HG03025 (cell line): ENCODE measurements around the gene WNT16.
"Not testable (repeated sequence)": the region's sequence is repeated elsewhere in the genome, so short reads cannot be mapped to it uniquely, and the experiment has no call there.

Experiments used
- ATAC-seq: cut with Tn5 transposase; IDR thresholded peaks from one replicate; pipeline ENCODE4 v1.9.1; 2021; ENCODE audit warnings: mild to moderate bottlenecking, moderate library complexity; ENCODE audit not compliant: unreplicated experiment, low FRiP score

WNT16 gene

GRCh38 chr7:121304102-121304658, 24.6 kb upstream of the WNT16 start:
- ATAC-seq: no peak

- ATAC-seq: no peak
These were observed 23.7 kb upstream of the WNT16 start for GRCh38 chr7:121305109-121305508.

DNA sequence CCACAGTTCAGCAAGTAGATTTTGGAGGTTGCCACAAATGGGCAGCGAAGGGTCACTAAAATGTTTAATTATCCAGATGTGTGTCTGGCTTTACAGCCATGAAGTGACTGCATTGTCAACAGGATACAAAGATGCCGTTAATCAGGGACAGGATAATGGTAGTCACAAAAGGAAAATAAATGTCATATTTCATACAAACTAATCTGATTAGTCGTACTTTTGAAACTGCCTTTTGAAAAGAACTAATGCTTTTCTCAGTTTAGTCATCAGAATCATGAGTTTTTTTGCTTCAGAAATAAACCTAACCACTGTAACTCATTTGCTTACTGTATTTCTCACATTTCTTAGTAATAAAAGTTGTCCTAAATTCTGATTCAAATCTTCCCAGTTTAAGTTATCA, 22.2 kb upstream of the WNT16 start:
- ATAC-seq: no peak

DNA sequence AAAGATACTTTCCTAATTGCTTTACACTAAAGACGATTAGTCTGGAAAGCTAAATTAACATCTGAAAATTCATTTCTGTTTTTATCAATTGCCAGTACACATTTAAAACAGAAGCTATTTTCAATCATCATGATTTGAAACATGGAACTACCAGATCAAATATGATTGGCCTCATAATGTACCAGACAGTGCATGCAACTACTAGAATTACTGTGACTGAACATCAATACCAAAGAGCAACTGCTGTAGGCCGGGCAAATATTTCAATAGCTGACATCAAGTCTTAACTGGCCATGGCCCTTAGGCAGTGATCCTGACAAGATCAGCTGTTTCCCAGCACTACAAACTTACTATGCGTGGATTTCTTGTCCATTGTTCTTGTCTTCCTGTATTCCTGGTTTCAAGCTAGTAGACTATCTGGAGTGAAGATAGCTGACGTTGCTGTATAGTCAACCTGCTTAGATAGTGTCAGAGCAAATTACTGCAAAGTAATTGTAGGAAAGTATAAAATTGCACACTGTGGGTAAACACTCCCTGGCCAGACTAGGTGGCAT, 21.7 kb upstream of the WNT16 start:
- no peak for ATAC-seq

DNA sequence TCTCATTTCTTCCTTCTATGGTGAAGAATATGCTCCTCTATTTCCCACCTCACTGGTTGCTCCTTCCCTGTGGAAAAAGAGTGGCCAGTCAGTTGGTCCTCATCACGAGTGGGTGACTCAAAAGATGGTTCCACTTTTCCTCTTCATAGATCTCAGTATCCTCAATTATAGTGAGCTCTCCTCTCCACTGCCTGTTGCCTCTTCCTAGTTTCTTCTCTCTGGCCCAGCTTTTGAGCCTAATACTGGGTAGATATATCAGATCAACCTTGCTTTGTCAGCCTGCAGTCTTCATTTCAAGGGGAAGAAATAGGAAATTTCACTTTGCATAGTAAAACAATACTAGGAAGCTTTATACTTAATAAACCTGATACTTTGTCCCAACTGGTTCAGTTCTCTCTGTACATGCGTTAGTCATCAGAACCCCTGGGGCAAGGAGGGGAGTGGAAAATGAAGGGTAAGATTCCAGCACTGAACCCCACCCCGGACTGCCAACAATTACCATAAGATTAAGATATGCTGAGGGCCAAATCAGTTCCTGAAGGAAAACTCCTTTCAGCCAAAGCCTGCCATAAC, 15.5 kb upstream of the WNT16 start:
- ATAC-seq: no peak

DNA sequence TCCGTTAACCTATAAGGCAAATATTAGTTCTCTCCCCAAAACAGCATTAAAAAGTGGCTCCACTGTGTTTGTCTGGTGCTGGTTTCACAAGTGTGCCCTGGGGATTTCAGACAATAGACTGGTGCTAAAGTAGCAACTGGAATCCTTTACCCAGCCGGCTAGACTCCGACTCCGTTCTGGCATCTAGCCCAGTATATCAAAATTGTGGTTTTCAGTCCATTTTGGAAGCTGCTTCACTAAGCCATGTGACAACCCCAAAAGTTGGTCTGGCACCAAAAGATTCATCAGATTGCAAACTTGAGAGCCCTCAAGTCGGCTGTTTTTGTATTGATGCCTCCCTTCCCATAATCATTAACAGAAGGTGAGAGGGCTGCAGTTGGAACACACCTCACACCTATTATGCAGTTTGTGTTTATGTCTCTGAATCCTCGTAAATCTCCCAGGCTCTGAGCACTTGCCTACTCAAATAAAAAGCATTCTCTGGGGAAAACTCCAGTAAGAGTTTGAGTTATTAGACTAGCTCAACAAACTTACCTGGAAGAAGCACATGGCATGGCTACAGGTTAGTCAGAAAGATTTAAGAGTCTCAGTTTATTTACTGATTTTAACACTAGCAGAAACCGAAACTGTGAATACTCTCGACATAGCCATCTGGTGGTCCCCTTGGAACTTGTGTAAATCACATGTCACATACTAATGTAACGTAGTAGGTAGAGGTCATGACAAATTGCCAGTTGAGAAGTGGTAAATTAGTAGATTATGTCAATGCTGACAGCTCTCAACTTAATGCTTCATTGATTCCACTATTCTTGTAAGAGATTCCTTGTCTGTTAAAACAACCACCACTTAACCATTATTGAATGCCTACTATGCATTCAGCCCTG, 14.8 kb upstream of the WNT16 start:
- ATAC-seq: peak; percentile 99

DNA sequence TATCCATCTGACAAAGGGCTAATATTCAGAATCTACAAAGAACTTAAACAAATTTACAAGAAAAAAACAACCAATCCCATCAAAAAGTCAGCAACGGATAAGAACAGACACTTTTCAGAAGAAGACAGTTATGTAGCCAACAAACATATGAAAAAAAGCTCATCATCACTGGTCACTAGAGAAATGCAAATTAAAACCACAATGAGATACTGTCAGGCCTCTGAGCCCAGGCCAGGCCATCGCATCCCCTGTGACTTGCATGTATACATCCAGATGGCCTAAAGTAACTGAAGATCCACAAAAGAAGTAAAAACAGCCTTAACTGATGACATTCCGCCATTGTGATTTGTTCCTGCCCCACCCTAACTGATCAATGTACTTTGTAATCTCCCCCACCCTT, 13.6 kb upstream of the WNT16 start:
- ATAC-seq: not testable (repeated sequence)

GRCh38 chr7:121322460-121322859, 6.3 kb upstream of the WNT16 start:
- no peak for ATAC-seq

GRCh38 chr7:121323515-121324302, 5.1 kb upstream of the WNT16 start:
- ATAC-seq: no peak

- ATAC-seq: no peak
These were observed 1.1 kb upstream of the WNT16 start for GRCh38 chr7:121327671-121328070.

- peak; percentile 56 for ATAC-seq
These were observed 622 bp downstream of the WNT16 start for GRCh38 chr7:121329191-121330052.

DNA sequence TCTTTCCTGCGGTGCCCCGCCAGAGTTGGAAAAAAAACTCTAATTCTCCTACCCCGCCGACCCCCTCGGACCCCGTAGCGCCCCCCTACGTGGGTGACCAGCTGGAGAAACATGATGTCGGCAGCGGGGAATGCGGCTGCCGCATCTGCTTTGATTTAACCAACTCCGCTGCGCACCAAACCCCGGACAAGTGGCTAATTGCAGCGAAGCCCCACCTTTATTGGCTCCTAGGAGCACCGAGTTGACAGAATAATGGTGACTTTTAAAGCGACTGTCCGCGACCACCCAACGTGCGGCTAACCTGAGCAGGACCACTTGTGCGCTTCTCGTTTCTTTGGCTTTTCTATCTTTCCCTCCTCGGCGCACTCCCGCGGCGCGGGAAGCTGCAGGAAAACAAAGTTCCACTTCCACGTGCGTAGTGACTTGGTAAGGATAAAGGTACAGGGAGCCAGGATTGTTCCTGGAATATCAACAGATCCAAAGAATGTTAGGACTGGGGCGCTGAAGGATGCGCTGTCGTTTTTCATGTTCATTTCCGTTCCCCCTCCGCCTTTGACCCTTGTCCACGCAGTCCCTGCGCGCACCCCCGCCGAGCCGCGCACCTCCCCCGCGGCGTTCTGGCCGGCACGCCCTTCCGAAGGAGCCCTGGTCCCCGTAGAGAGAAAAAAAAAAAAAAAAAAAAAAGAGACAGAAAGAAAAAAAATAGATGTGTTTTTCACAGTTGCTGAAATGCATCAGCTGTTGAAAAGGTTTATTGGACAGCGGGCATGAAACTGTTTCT, 1.4 kb downstream of the WNT16 start:
- peak; percentile 36 for ATAC-seq

GRCh38 chr7:121331048-121331447, 2.2 kb downstream of the WNT16 start:
- ATAC-seq: no peak

- no peak for ATAC-seq
These were observed 2.8 kb downstream of the WNT16 start for GRCh38 chr7:121331574-121331973.

DNA sequence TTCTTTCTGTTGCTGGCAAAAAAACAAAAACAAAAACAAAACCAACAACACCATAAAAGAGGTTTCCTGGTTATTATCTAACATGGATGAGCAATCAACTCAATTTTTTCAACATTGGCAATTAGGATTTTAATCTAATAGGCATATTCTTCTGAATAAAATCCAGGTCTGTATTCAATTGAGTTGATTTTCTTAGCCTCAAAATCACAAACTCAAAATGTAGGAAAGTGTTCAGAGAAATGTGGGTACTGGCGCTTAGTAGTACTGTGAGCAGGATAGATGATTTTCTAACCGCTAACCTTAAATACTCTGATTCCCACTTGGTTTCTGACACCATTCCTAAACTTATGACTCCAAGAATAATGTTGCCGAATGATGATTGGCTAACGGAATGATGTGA, 5.6 kb downstream of the WNT16 start:
- ATAC-seq: no peak

GRCh38 chr7:121334875-121335648, 6.3 kb downstream of the WNT16 start:
- no peak for ATAC-seq

DNA sequence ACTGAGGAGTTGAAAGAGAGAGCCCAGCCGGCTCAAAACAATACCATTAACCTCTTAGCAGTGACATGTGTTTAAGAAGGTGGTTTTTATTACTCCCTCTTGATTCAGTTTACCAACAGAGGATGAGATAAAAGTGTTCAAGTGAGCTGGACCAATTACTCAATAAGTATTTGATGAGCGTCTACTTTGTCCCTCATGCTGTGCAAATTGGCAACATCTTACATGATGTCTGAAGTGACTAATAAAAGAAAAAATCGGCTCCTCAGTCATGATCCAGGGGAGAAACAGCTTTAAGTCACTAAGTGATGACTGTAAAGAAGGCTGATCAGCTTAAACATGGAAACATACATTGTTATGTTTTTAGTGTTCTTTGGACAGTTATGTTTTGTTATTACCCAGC, 7.8 kb downstream of the WNT16 start:
- no peak for ATAC-seq

GRCh38 chr7:121337398-121337797, 8.6 kb downstream of the WNT16 start:
- ATAC-seq: no peak
